Karpas-422 (cell line): ENCODE data around the gene POU2F3. TPM values are rescaled to one million over a fixed set of nuclear protein-coding genes. Genes with fewer than 3 reads are reported as not detected.
"Not testable (repeated sequence)": the region's sequence is repeated elsewhere in the genome, so short reads cannot be mapped to it uniquely, and the experiment has no call there.

Source experiments
- DNase-seq: peaks from one replicate; pipeline ENCODE4 v3.0.0-alpha.2; 2015
- H2AFZ ChIP-seq: fragments of 200-600 bp; sonication (generic); 2 replicates; pipeline ENCODE4 v1.6.1; 2014; ENCODE audit warnings: antibody characterized with exemption, low read length, mixed read lengths
- H3K27ac ChIP-seq: fragments of 200-600 bp; sonication (generic); 2 replicates; pipeline ENCODE4 v1.5.1; 2014; ENCODE audit warnings: mild to moderate bottlenecking, low read length, moderate library complexity
- H3K27me3 ChIP-seq: fragments of 200-600 bp; sonication (generic); 2 replicates; pipeline ENCODE4 v1.6.1; 2014; ENCODE audit warnings: low read length, mixed read lengths
- H3K36me3 ChIP-seq: fragments of 200-600 bp; sonication (generic); 2 replicates; pipeline ENCODE4 v1.6.1; 2014; ENCODE audit warnings: low read length, mixed read lengths; ENCODE audit not compliant: insufficient read depth
- H3K4me1 ChIP-seq: fragments of 200-600 bp; sonication (generic); 2 replicates; pipeline ENCODE4 v1.6.1; 2014; ENCODE audit warnings: mild to moderate bottlenecking, low read length, mixed read lengths
- H3K4me2 ChIP-seq: fragments of 200-600 bp; sonication (generic); 2 replicates; pipeline ENCODE4 v1.6.1; 2014; ENCODE audit warnings: low read length, low read depth, mild to moderate bottlenecking; ENCODE audit not compliant: poor library complexity, severe bottlenecking
- H3K4me3 ChIP-seq: fragments of 200-600 bp; sonication (generic); 2 replicates; pipeline ENCODE4 v1.5.1; 2014; ENCODE audit warnings: mild to moderate bottlenecking, antibody characterized with exemption, low read length, mixed read lengths
- H3K79me2 ChIP-seq: fragments of 200-600 bp; sonication (generic); 2 replicates; pipeline ENCODE4 v1.6.1; 2014; ENCODE audit warnings: mild to moderate bottlenecking, low read length, mixed read lengths
- H3K9ac ChIP-seq: fragments of 200-600 bp; sonication (generic); 2 replicates; pipeline ENCODE4 v1.6.0; 2014; ENCODE audit warnings: low read length
- H3K9me2 ChIP-seq: fragments of 200-600 bp; sonication (generic), shearing (Covaris generic); replicated peaks from 2 replicates; pipeline ENCODE4 v1.6.0; 2014; ENCODE audit warnings: mild to moderate bottlenecking, low read length, moderate library complexity; ENCODE audit not compliant: insufficient read depth
- H3K9me3 ChIP-seq: fragments of 300-700, 200-600 bp; sonication (generic); 2 replicates; pipeline ENCODE4 v1.6.1; 2014; ENCODE audit warnings: low read length, mixed read lengths
- H4K20me1 ChIP-seq: fragments of 200-600 bp; sonication (generic); 2 replicates; pipeline ENCODE4 v1.6.1; 2014; ENCODE audit warnings: mild to moderate bottlenecking, antibody characterized with exemption, low read length, low read depth; ENCODE audit not compliant: insufficient read depth
- total RNA-seq: library from RNA; depleted of rRNA; stranded (reverse); fragments of >200 nt; shearing (Covaris generic); gene quantifications from 2 replicates; pipeline ENCODE4 v1.2.3, GENCODE V29; 2014; ENCODE audit warnings: low replicate concordance

Gene POU2F3
- total RNA-seq, 1 experiment from 2014 or later = not detected

DNA sequence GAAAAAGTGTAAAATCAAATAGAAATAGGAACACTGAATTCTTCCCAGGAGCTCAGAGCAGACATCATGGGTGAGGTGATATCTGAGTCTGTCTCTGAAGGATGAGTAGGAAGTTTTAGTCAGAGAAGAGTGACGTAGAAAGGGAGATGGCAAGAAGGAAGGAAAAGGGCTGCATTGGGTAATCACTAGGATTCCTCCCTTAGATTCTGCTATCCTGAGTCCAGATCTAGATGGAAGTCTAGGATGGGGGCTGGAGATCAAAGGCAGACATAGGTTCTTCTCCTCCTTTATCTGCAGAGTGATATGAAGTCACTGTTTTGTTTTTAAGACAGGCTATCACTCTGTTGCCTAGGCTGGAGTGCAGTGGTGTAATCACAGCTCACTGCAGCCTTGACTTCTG, 30.4 kb downstream of the POU2F3 start:
- Histone ChIP-seq H3K79me2 (no peaks in the 10 kb centered on the region), H3K9me2 (no peaks in the 10 kb centered on the region), H3K9ac (no peak overlapping the region), H3K4me3 (no peak overlapping the region), H3K27me3 (no peaks in the 10 kb centered on the region), H3K9me3 (no peaks in the 10 kb centered on the region), H3K27ac (no peak overlapping the region), H3K4me1 (peaks cover 37% of the 10 kb centered on the region), H4K20me1 (no peaks in the 10 kb centered on the region), H2AFZ (no peak overlapping the region), H3K4me2 (no peak overlapping the region), H3K36me3 (no peaks in the 10 kb centered on the region)
- no peak for DNase-seq

DNA sequence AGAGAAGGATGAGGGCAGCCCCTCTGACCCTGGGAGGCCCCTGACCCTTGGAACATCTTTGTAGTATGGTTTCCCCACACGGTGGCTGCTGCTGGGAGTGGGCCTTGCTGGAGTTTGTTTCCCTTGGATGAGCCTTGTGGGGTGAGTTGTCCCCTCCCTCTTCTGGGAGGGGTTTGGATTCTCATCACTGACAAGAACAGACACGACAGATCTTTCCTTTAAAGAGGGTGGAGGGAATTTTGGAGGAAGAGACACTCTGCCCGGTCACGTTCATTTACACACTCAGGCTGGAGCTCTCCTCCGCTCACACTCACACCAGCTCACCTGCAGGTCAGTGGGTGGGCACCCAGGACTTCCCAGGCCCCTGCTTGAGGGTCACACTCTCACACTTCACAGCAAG, 31.7 kb downstream of the POU2F3 start:
- Histone ChIP-seq H3K9me2 (no peaks in the 10 kb centered on the region), H3K79me2 (no peaks in the 10 kb centered on the region), H3K27me3 (no peaks in the 10 kb centered on the region), H3K9ac (no peak overlapping the region), H3K4me3 (no peak overlapping the region), H3K27ac (no peak overlapping the region), H4K20me1 (no peaks in the 10 kb centered on the region), H2AFZ (no peak overlapping the region), H3K4me1 (peaks cover 24% of the 10 kb centered on the region), H3K4me2 (no peak overlapping the region), H3K9me3 (no peaks in the 10 kb centered on the region), H3K36me3 (no peaks in the 10 kb centered on the region)
- DNase-seq = no peak

DNA sequence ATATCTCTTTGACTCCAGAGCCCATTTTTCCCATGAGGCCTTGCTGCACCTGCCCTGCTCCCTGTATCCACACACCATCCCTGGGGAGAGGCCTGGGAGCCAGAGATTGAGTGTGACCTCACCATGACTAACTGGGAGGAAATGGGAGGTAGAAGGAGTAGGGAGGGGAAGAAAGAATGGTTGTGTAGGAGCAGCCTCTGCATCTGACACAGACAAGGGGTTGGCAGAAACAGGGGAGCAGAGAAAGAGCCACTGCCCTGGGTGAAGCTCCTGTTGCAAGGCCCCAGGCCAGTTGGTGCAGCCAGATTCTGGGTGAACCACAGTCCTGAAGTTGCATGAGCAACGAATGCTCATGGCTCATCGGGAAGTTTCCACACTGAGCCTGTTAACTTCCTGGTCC, 32.4 kb downstream of the POU2F3 start:
- H3K4me2 ChIP-seq = no peak overlapping the region
- no peak overlapping the region for H3K4me3 ChIP-seq
- no peaks in the 10 kb centered on the region for H4K20me1 ChIP-seq

DNA sequence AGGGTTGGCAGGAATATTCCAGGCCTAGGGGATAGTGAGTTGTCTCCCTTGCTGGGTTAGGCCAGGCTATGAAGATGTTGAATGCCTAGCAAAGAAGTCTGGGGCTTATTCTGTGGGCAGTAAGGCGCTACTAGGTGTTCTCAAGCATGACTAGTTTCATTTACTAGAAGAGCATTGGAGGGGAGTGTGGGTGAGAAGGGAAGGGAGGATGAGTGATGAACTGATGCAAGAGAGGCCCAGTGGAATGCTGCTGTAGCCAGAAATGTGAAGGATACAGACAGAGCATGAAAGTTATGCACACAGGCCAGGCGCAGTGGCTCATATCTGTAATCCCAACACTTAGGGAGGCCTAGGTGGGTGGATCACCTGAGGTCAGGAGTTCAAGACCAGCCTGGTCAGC, 33.5 kb downstream of the POU2F3 start:
- Histone ChIP-seq H3K4me2 (no peak overlapping the region), H2AFZ (no peak overlapping the region), H3K4me3 (no peak overlapping the region), H3K9me3 (no peaks in the 10 kb centered on the region), H3K27ac (no peak overlapping the region), H4K20me1 (no peaks in the 10 kb centered on the region), H3K4me1 (peaks cover 10% of the 10 kb centered on the region), H3K9me2 (no peaks in the 10 kb centered on the region), H3K27me3 (no peaks in the 10 kb centered on the region), H3K36me3 (no peaks in the 10 kb centered on the region), H3K79me2 (no peaks in the 10 kb centered on the region), H3K9ac (no peak overlapping the region)
- DNase-seq = no peak

More for the DNA sequence above, 32.4 kb downstream of the POU2F3 start:
- H3K79me2 ChIP-seq = no peaks in the 10 kb centered on the region
- no peak overlapping the region for H2AFZ ChIP-seq
- no peaks in the 10 kb centered on the region for H3K9me3 ChIP-seq
- no peaks in the 10 kb centered on the region for H3K9me2 ChIP-seq
- H3K9ac ChIP-seq = no peak overlapping the region
- H3K27me3 ChIP-seq = no peaks in the 10 kb centered on the region
- H3K27ac ChIP-seq = no peak overlapping the region
- H3K4me1 ChIP-seq = peaks cover 18% of the 10 kb centered on the region
- no peak for DNase-seq
- no peaks in the 10 kb centered on the region for H3K36me3 ChIP-seq

DNA sequence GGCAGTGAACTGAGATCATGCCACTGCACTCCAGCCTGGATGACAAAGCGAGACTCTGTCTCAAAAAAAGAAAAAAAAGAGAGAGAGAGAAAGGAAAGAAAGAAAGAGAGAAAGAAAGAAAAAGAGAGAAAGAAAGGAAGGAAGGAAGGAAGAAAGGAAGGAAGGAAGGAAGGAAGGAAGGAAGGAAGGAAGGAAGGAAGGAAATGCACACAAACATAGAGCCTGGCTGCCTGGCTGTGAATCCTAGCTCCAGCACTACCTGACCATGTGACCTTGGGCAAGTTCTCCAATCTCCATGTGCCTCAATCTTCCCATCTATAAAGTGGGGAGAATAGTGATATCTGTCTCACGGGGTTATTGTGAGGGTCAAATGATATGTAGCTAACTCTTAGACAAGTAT, 34.0 kb downstream of the POU2F3 start:
- not testable (repeated sequence) for H3K27me3 ChIP-seq, DNase-seq, H3K36me3 ChIP-seq, H4K20me1 ChIP-seq, H2AFZ ChIP-seq, H3K79me2 ChIP-seq, H3K9me3 ChIP-seq, H3K4me2 ChIP-seq, H3K4me3 ChIP-seq, H3K9me2 ChIP-seq, H3K9ac ChIP-seq, H3K27ac ChIP-seq, H3K4me1 ChIP-seq

DNA sequence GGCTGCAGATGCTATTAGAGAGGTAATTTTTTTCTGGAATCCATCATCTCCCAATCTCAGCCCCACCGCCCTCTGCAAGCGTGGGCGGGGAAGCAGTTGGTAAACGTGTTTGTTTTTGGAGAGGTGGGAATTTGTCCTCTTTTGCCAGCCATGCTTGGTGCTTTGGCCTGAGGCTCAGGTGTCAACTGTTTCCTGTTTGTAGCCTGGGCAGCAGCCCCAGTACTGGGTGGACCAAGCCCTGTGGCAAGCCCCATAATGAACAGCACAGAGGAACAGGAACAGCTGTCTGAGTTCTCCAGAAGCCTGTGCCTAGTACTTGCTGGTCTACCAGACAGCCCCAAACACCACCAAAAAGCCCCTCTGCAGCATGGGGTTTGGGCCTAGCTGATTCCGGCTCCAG, 39.6 kb downstream of the POU2F3 start:
- H3K4me3 ChIP-seq = no peak overlapping the region
- no peaks in the 10 kb centered on the region for H3K9me3 ChIP-seq
- no peak for DNase-seq
- no peak overlapping the region for H3K9ac ChIP-seq
- H3K36me3 ChIP-seq = no peaks in the 10 kb centered on the region
- no peaks in the 10 kb centered on the region for H3K9me2 ChIP-seq
- H3K27me3 ChIP-seq = no peaks in the 10 kb centered on the region
- H3K79me2 ChIP-seq = no peaks in the 10 kb centered on the region
- H2AFZ ChIP-seq = no peak overlapping the region
- no peaks in the 10 kb centered on the region for H3K4me1 ChIP-seq
- no peak overlapping the region for H3K27ac ChIP-seq
- H3K4me2 ChIP-seq = no peak overlapping the region
- H4K20me1 ChIP-seq = no peaks in the 10 kb centered on the region

DNA sequence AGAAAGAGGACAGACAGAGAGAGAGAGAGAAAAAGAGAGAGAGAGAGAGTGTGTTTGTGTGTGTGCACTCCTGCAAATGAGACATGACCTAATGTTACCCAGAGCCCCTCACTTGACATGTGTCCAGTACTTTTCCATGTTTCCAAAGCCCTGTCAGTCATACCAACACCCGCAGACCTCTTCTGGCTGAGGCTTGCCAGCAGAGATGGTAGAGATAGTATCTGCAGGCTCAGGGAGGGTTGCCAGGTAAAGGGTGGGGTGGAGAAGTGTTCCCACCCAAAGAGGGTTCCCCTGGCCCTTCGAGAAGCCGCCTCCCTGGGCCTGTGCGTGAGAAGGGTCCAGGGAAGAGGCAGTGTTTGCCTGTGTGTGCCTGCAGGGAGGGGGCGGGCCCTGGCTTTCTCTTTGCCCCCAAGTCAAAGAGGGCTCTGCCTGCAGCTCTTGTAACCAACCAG, 40.7 kb downstream of the POU2F3 start:
- no peak overlapping the region for H3K27ac ChIP-seq
- H2AFZ ChIP-seq = no peak overlapping the region

DNA sequence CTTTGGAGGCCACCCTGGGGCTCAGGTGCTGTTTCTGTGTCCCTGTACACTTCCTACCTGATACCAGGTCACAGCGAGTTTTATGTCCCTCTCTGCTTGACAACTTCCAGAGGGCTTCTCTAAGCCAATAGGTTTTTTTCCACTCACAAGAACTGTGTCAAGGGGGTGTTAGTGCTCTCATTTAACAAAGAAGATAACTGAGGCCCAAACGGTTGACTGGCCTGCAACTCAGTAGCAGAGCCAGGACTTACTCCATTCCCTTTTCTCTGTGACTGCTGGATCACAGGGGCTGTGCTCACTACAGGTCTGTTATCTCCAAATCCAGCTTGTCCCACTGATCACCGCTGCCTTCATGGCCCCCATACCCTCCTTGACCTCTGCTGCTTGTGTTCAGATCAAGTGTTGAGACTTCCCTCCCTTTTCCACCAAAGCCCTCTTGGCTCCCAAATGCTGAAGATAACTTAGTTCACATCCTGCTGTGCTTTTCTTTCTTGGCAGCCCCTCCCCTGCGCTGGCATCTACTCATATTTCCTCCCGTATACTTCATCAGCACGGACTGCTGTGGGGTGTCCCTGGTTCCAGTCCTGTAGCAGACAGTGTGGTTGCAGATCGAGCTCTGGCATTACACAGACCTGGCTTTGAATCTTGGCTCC, 41.3 kb downstream of the POU2F3 start:
- Histone ChIP-seq H3K9ac (no peak overlapping the region), H3K4me3 (no peak overlapping the region), H4K20me1 (no peaks in the 10 kb centered on the region), H3K36me3 (no peaks in the 10 kb centered on the region), H3K4me1 (no peaks in the 10 kb centered on the region), H3K9me2 (no peaks in the 10 kb centered on the region), H3K4me2 (no peak overlapping the region), H3K79me2 (no peaks in the 10 kb centered on the region), H3K27me3 (no peaks in the 10 kb centered on the region), H3K27ac (no peak overlapping the region), H2AFZ (no peak overlapping the region), H3K9me3 (no peaks in the 10 kb centered on the region)
- DNase-seq = no peak

More for the DNA sequence above, 40.7 kb downstream of the POU2F3 start:
- H3K9me3 ChIP-seq = no peaks in the 10 kb centered on the region
- H3K9me2 ChIP-seq = no peaks in the 10 kb centered on the region
- H4K20me1 ChIP-seq = no peaks in the 10 kb centered on the region
- no peaks in the 10 kb centered on the region for H3K79me2 ChIP-seq
- no peak for DNase-seq
- H3K4me3 ChIP-seq = no peak overlapping the region
- no peaks in the 10 kb centered on the region for H3K4me1 ChIP-seq
- no peak overlapping the region for H3K4me2 ChIP-seq
- no peaks in the 10 kb centered on the region for H3K36me3 ChIP-seq
- no peak overlapping the region for H3K9ac ChIP-seq
- H3K27me3 ChIP-seq = no peaks in the 10 kb centered on the region
